Measurements from ENCODE around the gene SAMHD1. TPM values are rescaled to one million over a fixed set of nuclear protein-coding genes. Genes with fewer than 3 reads are reported as not detected.

SAMHD1 gene
- total and polyA plus RNA-seq, 4 donors = 42.0 to 125 (median 45.2) TPM

Other genes starting within 250 kb of the SAMHD1 start
- gene NDRG3, start 205.6 kb downstream of the SAMHD1 start, total RNA-seq = 10 to 100 TPM; 46.3 to 80.4 TPM
- gene NDRG3, start 205.6 kb downstream of the SAMHD1 start, polyA plus RNA-seq (ENCODE audit: insufficient read length in 2 of 2) = 10 to 100 TPM; 89.6 to 96.2 TPM
- gene DSN1, start 177.9 kb downstream of the SAMHD1 start, total RNA-seq = 10 to 100 TPM; 14.4 to 14.5 TPM
- gene DSN1, start 177.9 kb downstream of the SAMHD1 start, polyA plus RNA-seq (ENCODE audit: insufficient read length in 2 of 2) = 10 to 100 TPM; 12.2 to 12.4 TPM
- under 1 TPM; 0.28 to 0.40 TPM for gene TLDC2, start 75.6 kb downstream of the SAMHD1 start, total RNA-seq
- 1 to 10 TPM in 1 of 2 donors, under 1 TPM in 1; 0.95 to 2.5 TPM for gene TLDC2, start 75.6 kb downstream of the SAMHD1 start, polyA plus RNA-seq (ENCODE audit: insufficient read length in 2 of 2)
- 10 to 100 TPM; 15.3 to 15.4 TPM for gene RBL1, start 144.3 kb upstream of the SAMHD1 start, total RNA-seq
- 1 to 10 TPM; 6.4 to 7.4 TPM for gene RBL1, start 144.3 kb upstream of the SAMHD1 start, polyA plus RNA-seq (ENCODE audit: insufficient read length in 2 of 2)
- 100 to 1,000 TPM; 135 to 233 TPM for gene RPN2, start 227.6 kb upstream of the SAMHD1 start, total RNA-seq
- gene RPN2, start 227.6 kb upstream of the SAMHD1 start, polyA plus RNA-seq (ENCODE audit: insufficient read length in 2 of 2) = 100 to 1,000 TPM; 171 to 177 TPM
- 1 to 10 TPM; 4.8 to 8.2 TPM for gene MROH8, start 227.8 kb upstream of the SAMHD1 start, total RNA-seq
- gene MROH8, start 227.8 kb upstream of the SAMHD1 start, polyA plus RNA-seq (ENCODE audit: insufficient read length in 2 of 2) = 10 to 100 TPM in 1 of 2 donors, 1 to 10 TPM in 1; 8.2 to 11.1 TPM

All from spinal cord (tissue), 4 donors.